Activated CD4-positive, alpha-beta T cell treated with anti-CD3 and anti-CD28 coated beads, Interleukin-2, Interleukin-4, amounts not matched to agents 100 ng/mL and 50 ng/mL, durations not matched to agents 16 hours and 8 hours (primary cell): Measurements from ENCODE around the gene UBN2.
"Not testable (repeated sequence)": the region's sequence is repeated elsewhere in the genome, so short reads cannot be mapped to it uniquely, and the experiment has no call there.

ENCODE experiments used
- DNase-seq: peaks from one replicate; pipeline ENCODE4 v3.0.0-alpha.2; 2020; ENCODE audit warnings: low spot score

The UBN2 gene

GRCh38 chr7:139230774-139231512 lies at the start of gene UBN2:
Gene UBN2 (plus strand): TSS chr7:139231237. CDS start chr7:139231485, 248 bp downstream.
- DNase-seq: peak; percentile 97

GRCh38 chr7:139181404-139181803 lies 49.6 kb upstream of the UBN2 start:
- DNase-seq: no peak

DNA sequence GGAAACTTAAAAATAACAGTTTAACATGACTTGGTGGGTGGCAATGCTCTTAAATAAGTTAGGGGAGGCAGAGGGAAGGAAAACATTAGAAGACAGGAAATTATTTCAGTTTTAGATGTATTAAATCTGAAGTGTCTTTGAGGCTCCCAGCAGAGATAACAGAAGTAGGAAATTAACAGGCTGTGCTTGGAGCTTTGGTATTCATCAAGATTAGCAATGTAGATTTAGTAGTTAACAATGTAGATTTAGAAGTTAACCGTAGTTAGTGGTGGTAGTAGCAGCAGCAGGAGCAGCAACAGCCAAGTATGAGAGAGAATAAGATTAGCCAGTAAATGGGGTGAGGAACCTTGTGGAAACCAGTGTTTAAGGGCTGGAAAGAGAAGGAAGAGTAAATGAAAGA lies 48.7 kb upstream of the UBN2 start:
- DNase-seq: no peak

DNA sequence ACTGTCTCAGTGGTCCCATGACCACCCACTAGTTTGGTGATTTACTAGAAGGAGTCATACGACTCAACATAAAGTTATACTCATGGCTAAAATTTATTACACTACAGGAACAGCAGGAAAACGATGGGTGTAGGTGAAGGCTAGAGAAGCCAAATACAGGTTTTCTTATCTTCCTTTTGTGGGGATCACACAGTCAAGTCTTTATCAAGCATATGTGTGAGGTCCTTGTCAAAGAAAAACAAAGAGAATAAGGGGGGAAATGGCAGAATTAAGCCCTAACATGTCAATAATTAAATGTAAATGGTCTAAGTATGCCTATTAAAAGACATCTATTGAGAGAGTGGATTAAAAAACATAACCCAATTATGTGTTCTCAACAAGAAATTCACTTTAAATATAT lies 47.8 kb upstream of the UBN2 start:
- no peak for DNase-seq

GRCh38 chr7:139183878-139184338 lies 47.1 kb upstream of the UBN2 start:
- DNase-seq: no peak

DNA sequence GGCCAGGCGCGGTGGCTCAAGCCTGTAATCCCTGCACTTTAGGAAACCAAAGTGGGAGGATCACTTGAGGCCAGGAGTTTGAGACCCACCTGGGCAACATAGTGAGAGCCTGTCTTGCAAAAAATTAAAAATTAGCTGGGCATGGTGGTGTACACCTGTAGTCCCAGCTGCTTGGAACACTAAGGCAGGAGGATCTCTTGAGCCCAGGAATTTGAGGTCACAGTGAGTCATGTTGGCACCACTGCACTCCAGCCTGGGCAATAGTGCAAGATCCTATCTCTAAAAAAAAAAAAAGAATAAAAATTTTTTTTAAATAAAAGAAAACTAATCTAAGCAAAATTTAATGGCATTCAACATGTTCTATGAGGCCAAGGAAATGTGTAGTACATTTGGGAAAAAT lies 44.9 kb upstream of the UBN2 start:
- DNase-seq: no peak

DNA sequence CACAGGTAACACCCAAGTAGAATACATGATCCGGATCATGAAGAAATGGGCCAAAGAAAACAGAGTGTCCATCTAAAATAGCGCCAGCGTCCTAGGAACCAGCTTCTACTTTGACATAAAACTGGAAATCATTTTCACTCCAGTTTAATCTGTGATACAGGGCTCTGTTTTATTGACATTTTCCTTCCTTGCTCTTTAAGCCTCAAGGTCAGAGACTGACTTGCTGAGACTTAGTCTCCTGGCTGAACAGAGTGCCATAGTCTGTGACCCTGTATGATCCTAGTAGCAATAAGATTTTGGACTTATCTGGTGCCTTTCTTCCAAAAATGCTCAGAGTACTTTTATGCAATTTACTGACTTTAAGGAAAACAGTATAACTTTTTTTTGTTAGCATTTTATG lies 41.7 kb upstream of the UBN2 start:
- no peak for DNase-seq

DNA sequence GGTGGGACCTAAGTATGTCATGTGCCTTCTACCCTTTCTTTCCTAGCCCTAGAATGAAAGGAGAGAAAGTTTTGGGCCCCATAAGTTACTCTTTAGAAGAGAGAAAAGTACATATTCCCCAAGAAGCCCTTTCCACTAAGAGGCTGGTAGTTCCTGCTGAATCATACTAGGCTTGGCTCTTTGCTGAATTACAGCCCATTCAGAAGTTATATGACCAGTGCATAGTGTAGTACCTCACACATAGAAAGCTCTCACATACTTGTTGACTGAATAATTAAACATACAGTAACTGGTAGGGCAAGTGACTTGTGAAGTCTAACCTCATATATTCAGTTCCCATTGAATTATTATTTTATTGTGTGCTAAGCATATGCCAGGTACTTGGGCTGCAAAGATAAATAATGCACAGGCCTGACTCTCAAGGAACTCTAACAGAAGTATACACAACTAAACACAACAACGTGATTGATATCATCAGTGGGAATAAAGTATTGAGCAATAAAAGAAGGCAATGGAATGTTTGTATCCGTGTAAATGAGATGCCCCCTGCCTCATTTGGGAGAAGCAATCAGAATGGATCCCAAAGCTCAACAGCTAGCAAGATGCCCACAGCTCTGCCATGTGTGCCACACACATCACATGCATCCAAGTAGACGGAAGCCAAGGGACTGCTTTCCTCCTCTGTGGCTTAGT lies 38.9 kb upstream of the UBN2 start:
- no peak for DNase-seq

DNA sequence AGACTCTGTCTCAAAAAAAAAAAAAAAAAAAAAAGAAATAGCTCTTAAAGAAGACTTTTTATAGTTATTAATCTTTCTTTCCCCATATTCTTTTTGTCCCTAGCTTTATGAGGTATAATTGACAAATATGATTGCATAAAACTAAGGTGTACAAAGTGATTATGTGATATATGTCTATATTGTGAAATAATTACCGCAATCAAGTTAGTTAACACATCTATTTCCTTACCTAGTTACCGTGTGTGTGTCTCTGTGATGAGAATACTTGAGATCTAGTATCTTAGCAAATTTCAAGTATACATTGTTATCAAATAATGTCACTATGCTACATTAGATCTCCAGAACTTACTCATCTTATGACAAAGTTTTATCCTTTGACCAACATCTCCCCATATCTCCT lies 30.7 kb upstream of the UBN2 start:
- no peak for DNase-seq

DNA sequence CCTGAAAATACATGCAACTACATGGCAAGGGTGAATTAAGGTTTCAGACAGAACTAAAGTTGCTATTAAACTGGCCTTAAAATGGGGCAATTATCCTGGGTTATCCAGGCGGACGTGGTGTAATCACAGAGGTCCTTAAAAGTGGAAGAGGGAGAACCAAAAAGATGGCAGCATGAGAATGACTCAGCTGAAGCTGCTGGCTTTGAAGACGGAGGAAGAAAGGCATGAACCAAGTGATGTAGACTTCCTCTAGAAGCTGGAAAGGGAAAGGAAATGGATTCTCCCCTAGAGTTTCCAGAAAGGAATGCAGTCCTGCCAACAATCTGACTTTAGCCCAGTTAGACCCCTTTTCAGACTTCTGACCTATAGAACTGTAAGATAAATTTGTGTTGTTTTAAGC lies 27.0 kb upstream of the UBN2 start:
- DNase-seq: no peak

GRCh38 chr7:139205843-139206242 lies 25.2 kb upstream of the UBN2 start:
- DNase-seq: no peak

DNA sequence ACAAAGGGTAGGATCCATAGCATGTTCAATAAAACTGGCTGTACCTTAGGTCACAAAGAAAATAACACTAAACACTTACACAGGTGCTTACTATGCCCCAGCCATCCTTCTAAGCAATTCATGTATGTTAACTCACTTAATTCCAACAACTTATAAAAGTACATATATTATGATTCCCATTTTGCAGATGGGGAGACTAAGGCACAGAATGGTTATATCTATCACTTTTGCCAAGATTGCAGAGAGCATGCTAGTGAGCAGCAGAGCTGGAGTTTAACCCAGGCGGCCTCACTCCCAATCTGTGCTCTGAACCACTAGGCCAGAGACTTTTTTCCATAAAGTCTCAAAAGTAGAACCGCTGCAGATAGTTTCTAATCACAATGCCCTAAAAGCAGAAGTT lies 18.9 kb upstream of the UBN2 start:
- no peak for DNase-seq

GRCh38 chr7:139213489-139213888 lies 17.5 kb upstream of the UBN2 start:
- not testable (repeated sequence) for DNase-seq

GRCh38 chr7:139218173-139218572 lies 12.9 kb upstream of the UBN2 start:
- no peak for DNase-seq

- no peak for DNase-seq
These were observed 6.8 kb upstream of the UBN2 start for GRCh38 chr7:139224219-139224618.

GRCh38 chr7:139224836-139225235 lies 6.2 kb upstream of the UBN2 start:
- not testable (repeated sequence) for DNase-seq

DNA sequence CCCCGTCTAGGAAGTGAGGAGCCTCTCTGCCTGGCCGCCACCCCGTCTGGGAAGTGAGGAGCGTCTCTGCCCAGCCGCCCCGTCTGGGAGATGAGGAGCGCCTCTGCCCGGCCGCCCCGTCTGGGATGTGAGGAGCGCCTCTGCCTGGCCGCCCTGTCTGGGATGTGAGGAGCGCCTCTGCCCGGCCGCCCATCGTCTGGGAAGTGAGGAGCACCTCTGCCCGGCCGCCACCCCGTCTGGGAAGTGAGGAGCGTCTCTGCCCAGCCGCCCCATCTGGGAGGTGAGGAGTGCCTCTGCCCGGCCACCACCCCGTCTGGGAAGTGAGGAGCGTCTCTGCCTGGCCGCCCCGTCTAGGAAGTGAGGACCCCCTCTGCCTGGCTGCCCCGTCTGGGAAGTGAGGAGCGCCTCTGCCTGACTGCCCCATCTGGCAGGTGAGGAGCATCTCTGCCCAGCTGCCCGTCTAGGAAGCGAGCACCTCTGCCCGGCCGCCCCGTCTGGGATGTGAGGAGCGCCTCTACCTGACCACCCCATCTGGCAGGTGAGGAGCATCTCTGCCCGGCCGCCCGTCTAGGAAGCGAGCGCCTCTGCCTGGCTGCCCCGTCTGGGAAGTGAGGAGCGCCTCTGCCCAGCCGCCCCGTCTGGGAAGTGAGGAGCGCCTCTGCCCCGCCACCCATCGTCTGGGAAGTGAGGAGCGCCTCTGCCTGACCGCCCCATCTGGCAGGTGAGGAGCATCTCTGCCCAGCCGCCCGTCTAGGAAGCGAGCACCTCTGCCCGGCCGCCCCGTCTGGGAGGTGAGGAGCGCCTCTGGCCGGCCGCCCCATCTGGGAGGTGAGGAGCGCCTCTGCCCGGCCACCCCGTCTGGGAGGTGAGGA lies 5.5 kb upstream of the UBN2 start:
- not testable (repeated sequence) for DNase-seq

DNA sequence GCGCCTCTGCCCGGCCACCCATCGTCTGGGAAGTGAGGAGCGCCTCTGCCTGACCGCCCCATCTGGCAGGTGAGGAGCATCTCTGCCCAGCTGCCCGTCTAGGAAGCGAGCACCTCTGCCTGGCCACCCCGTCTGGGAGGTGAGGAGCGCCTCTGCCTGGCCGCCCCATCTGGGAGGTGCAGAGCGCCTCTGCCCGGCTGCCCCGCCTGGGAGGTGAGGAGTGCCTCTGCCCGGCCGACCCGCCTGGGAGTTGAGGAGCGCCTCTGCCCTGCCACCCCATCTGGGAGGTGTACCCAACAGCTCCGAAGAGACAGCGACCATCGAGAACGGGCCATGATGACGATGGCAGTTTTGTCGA lies 4.9 kb upstream of the UBN2 start:
- not testable (repeated sequence) for DNase-seq

GRCh38 chr7:139226988-139227488 lies 4.0 kb upstream of the UBN2 start:
- not testable (repeated sequence) for DNase-seq

DNA sequence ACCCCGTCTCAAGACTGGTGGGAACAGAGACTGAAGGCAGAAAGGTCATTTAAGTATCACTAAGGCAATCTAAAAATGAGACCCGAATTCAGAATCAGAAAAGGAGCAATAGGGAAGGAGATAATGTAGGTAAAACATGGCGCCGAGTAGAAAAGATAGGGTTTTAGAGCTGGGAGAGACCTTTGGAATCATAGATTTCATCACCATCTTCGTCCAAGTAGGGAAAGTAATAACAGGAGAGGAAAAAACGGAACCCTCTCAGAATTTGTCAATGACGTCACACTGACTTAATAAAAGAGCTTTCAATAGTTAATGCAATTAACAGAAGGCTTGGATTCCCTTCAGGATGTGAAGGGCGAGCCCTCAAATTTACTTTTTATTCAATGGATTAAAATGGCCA lies 1.0 kb upstream of the UBN2 start:
- no peak for DNase-seq

DNA sequence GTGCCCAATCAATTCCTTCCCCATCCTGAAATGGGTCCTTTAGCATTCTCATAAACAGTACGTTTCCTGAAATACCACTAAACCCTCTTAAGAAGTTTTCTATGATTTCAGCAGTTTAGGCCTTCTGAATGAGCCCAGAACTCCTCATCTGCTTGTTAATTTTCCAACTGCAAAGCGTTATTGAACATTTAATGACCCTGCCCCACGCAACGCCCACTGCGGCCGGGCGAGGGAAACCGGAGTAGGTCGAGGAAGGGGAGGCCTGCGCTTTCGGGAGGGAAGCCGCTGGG lies 608 bp upstream of the UBN2 start:
- no peak for DNase-seq

DNA sequence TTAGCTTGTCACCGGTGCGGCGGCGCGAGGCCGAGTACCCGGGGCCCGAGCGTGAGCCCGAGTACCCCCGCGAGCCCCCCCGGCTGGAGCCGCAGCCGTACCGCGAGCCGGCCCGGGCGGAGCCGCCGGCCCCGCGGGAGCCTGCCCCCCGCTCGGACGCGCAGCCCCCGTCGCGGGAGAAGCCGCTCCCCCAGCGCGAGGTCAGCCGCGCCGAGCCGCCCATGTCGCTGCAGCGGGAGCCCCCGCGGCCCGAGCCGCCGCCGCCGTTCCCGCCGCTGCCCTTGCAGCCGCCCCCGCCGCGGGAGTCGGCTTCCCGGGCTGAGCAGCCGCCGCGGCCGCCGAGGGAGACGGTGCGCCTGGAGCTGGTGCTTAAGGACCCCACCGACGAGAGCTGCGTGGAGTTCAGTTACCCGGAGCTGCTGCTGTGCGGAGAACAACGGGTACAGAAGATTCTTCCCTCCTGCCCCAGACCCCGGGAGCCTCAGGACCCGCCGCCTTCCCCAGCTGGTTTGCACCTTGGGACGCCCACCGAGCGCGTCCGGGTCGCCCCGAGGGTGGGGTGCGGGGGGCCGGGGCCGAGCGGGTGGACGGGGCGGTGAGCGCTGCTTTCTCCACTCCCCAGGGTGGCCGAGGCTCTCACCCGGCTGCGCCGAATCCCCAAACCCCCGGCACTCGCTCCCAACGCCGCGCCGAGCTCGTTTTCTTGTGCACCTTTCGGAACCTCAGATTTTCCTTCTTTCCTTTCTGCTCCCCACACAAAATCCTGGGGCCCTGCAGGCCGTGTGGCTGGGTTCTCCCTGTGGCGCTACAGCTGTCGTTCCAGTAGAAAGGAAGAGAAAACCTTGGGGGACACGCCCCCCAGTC lies 708 bp downstream of the UBN2 start:
- DNase-seq: no peak
